Measurements from ENCODE around the gene ANKDD1A.
A peak's percentile ranks its signal among the peaks of the same experiment; 100 is the strongest.

Gene ANKDD1A

DNA sequence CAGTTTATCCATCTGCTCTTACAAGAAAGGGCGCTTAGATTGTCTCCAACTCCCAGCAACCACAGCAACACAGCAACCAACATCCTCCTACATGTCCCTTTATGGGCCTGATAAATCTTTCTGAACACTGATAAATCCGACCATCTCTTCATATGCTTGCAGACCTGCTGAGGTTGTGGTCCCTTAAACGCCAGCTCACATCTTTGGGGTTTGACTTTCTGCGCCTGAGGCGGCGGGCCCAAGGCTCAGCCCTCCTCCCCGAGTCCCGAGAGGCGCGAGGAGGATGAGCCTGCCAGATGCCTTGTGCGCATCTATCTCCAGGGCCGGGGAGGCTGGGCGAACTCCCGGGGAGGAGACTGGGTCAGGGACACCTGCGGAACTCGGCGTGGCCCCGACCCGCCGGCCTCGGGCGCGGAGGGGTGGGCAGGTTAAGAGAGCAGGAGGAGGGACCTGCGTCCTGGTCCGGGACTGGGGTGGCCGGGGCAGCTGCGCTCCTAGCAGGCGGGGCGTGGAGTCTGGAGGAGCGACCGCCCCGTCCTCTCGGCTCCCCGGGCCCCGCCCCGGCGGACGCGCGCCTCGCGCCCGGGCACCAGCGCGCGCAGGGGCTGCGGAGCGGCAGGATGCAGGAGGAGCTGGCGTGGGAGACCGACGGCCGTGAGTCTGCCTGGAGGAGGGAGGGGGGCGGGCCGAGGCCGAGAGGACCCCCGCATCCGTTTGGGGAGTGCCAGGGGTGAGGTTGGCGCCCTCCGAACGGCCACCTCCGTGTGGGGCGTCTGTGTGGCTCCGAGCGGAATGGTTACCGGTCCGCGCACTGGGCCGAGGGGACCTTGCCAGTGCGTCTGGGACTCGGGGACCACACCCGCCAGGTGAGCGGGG is at the start of gene ANKDD1A:
ANKDD1A (plus strand) TSS at position 592 of the 876 bp plus-strand sequence; CDS start at position 621, 29 bp downstream.
- peak; percentile 42 for DNase-seq
- in situ Hi-C loops (cut with MboI; ENCODE audit: low pct_unique_long_range_greater_than_20kb, low sequenced_read_pairs): no loop called here

DNA sequence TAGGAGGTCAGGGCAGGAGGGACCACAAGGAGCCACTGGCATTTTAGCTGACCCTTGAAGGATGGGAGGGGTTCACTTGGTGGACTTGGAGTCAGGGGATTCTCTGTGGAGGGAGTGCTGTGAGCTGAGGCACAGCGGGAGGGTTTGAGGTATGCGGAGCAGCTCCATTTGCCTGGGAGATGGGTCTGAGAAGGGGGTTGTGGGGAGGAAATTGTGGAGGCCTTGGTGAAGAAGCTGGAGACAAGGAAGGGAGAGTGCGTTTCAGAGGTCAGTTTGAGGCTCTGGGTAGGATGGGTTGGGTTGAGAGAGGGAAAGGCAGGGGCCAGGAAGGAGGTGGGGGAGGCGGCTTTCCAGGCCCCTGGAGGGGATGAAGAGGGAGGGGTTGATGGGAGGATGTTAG is 49.7 kb upstream of the ANKDD1A start:
- DNase-seq: no peak
- in situ Hi-C loops (cut with MboI; ENCODE audit: low pct_unique_long_range_greater_than_20kb, low sequenced_read_pairs): no loop called here

DNA sequence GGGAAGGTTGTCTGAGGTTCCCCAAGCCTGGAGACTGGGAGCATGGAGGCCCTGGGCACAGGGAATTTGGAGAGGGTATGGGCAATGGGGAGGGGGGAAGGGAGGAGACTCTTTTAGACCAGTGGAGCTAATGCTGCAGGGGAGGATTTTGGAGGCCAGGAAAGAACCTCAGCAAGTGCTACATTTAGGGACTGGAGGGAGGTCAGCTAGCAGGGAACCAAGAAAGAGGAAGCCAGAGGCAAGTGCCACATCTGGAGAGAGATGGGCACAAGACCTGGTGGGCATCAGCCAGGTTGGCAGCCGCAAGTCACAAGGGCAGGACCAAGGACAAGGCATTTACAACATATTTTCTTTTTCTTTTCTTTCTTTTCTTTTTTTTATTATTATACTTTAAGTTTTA is 49.3 kb upstream of the ANKDD1A start:
- no peak for DNase-seq
- in situ Hi-C loops (cut with MboI; ENCODE audit: low pct_unique_long_range_greater_than_20kb, low sequenced_read_pairs): no loop called here

DNA sequence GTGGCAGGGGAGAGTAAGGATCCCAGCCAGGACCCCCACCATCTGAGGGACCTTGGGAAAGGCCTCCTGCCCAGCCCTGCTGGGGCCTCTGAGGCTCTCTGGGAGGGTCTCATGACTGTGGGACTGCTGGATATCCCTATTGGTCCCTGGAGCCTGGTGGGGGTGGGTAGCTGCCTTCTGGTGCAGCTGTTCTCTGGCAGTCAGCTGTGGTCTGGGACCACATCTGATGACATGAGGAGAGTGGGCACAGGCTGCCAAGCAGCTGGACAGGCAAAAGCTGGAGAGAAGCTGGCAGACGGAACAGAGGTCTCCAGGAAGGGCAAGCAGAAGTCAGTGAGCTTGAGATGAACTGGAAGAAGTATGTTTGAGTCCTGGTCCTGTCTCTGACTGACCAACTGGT is 47.6 kb upstream of the ANKDD1A start:
- in situ Hi-C loops (cut with MboI; ENCODE audit: low pct_unique_long_range_greater_than_20kb, low sequenced_read_pairs): no loop called here
- DNase-seq: no peak

DNA sequence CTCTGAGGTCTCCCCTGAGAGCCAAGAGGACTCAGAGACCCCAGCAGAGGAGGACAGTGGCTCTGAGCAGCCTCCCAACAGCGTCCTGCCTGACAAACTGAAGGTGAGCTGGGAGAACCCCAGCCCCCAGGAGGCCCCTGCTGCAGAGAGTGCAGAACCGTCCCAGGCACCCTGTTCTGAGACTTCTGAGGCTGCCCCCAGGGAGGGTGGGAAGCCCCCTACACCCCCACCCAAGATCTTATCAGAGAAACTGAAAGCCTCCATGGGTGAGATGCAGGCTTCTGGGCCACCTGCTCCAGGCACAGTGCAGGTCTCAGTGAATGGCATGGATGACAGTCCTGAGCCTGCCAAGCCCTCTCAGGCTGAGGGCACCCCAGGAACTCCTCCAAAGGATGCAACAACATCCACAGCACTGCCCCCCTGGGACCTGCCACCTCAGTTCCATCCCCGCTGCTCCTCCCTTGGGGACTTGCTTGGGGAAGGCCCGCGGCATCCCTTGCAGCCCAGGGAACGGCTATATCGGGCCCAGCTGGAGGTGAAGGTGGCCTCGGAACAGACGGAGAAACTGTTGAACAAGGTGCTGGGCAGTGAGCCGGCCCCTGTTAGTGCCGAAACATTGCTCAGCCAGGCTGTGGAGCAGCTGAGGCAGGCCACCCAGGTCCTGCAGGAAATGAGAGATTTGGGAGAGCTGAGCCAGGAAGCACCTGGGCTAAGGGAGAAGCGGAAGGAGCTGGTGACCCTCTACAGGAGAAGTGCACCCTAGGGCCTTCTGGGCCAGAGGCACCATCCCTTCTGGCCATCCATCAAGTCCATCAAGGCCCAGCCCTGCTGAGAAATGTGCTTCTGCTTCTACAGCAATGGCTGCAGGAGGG is 46.3 kb upstream of the ANKDD1A start:
- in situ Hi-C loops (cut with MboI; ENCODE audit: low pct_unique_long_range_greater_than_20kb, low sequenced_read_pairs): no loop called here
- no peak for DNase-seq

DNA sequence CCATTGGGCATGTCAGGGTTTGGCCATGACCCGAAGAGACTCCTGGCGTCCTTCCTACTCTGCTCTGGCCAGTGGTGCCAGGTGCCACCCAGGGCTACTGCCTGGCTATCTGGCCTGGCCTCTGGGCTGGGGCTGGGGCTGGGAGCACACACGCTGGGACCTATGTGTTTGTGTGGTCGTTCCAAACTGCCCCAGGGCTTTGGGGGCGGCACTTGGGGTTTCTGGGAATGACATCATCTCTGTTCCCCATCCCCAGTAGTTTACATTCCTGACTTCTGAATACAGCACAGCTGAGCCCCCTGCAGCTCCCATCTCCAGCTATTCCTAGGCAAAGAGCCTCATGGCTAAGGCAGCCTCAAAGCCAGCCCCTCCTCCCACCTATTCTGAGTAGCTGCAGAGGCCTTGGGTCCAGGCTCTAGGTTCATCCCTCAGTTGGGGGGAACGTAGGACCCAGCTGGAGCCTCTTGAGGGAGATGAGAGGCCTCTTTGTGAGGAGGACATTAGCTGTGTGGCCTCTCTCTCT is 45.6 kb upstream of the ANKDD1A start:
- in situ Hi-C loops (cut with MboI; ENCODE audit: low pct_unique_long_range_greater_than_20kb, low sequenced_read_pairs): no loop called here
- no peak for DNase-seq

DNA sequence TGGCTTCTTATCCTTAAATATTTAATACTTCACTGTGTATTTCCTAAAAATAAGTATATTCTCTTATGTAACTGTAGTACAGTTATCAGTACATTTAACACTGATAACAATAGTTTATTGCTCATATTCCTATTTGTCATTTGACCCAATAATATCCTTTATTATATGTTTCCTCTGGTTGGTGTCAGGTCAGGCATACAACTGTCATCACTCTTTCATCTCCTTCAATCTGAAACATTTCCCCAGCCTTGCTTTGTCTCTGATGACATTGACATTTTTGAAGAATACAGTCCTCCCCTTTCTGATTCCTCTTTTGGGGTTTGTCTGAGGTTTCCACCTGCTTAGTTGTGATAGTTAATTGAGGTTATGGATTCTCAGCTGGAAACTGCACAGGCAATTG is 42.2 kb upstream of the ANKDD1A start:
- in situ Hi-C loops (cut with MboI; ENCODE audit: low pct_unique_long_range_greater_than_20kb, low sequenced_read_pairs): no loop called here
- no peak for DNase-seq

DNA sequence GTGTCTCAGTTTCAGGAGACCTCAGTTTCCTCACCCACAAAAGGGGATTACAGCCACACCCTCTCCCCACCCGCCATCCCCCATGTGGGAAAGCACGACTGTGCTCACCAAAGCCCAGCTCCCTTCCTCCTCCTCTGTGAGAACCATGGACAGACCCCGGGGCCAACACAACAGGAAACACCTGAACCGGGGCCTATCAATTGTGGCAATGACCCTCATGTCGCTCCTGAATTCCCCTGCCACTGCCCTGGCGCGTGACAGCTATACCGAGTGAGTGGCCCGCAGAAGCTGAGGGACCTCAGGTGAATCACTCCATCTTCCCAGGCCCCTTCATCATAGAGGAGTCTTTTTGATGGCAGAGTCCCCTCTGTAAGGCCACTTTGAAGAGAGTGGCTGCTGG is 41.3 kb upstream of the ANKDD1A start:
- in situ Hi-C loops (cut with MboI; ENCODE audit: low pct_unique_long_range_greater_than_20kb, low sequenced_read_pairs): no loop called here
- no peak for DNase-seq

DNA sequence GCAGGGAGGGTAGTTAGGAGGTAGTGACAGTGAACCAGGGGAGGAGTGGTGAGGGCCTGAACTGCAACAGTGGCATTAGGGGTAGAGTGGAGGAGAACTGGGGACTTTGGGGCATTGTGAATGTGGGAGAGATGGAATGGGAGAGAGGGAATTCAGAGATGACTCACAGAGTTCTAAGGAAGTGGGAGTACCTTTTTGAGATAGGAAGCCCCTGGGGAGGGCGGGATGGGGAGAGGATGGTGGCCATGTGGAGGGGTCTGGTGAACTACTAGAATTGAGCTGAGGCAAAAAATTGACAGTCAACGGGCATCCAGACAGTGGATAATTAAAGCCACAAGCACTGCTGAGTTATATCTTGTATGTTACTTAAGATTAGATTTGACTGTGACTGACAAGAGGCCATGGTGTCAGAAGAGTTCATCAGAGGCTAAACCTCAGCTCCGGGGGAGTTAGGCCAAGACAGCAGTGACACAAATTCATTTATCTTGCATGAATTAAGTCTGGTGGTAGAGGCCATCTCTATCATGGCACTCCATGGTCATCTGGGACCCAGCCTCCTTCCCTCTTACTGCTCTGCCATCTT is 36.0 kb upstream of the ANKDD1A start:
- in situ Hi-C loops (cut with MboI; ENCODE audit: low pct_unique_long_range_greater_than_20kb, low sequenced_read_pairs): no loop called here

DNA sequence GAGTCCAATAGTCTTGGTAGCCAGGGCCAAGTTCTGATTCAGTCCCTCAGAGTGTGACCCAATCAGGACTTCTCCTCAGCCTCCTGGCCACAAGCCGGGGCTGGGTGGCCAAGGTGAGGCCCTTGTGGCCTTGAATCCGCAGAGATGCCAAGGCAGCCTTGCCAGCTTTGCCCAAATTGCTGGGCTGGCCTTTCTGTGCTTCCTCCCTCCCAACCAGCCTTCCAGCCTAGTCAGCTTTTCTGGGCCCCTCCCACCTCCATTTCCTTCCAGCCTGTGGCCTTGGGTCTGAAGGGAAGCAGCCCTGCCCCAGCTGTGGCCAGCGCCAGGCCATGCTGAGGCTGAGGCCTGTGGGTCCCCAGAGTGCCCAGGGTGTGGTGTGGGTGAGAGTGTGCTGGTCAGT is 34.3 kb upstream of the ANKDD1A start:
- DNase-seq: peak; percentile 50
- in situ Hi-C loops (cut with MboI; ENCODE audit: low pct_unique_long_range_greater_than_20kb, low sequenced_read_pairs): no loop called here

More for the DNA sequence above, 36.0 kb upstream of the ANKDD1A start:
- no peak for DNase-seq

DNA sequence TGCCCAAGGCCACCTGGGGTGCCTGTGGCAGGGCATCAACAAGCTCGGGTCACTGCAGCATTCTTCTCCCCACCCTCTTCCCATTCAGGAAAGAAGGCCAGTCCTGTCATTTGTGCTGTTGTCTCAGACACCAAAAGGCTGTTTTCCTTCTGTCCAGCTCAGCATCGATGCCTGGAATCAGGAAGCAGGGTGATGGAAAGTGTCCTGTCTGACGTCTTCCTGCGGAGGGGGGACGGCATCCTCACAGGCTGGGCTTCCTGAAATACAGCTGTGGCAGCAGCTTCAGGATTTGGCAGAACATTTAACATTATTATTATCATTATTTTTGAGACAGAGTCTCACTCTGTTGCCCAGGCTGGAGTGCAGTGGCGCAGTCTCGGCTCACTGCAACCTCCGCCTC is 33.0 kb upstream of the ANKDD1A start:
- no peak for DNase-seq
- in situ Hi-C loops (cut with MboI; ENCODE audit: low pct_unique_long_range_greater_than_20kb, low sequenced_read_pairs): no loop called here

DNA sequence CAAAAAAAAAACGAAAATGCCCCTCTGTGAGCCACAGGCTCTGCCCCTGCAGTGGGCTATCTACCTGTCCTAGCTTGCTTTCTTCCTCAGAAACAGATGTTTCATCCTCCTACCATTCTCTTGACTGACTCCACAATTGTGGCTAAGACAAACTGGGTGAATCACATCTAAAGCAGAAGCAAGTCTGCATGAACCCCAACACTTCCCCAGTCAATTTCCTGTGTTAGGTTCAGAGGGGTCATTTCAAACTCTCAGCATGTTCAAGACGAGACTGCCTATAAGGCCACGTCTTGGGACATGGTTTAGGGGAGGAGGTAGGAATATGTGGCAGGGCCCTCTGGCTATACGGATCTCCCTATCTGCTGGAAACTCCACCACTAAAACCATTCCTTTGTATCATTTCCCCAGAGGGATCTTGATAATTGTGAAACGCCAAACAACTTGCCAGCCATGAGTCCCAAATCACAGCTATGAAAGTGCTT is 28.6 kb upstream of the ANKDD1A start:
- in situ Hi-C loops (cut with MboI; ENCODE audit: low pct_unique_long_range_greater_than_20kb, low sequenced_read_pairs): no loop called here
- DNase-seq: peak; percentile 59

DNA sequence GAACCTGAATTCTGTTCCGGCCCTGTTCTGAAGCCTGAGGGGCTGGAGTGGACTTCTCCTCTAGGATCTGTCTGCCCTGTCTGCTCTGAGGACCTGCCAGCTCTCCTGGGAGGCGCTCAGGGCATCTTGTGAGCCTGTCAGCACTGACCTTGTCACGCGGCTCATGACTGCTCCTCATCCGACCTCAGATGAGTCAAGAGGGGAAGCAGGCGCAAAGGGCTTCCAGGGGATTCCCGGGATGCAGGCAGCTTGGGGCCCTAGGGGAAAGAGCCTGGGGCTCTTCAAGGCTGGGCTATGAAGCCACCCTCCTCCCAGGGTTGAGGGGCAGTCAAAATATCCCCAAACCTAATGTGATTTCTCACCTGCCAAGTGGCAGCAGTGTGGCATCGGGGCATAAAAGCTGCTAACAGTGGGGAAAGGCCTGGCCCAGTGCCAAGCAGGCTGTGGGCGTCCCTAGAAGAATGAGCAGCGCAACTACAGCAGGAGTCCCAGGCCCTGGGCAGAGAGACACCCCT is 27.6 kb upstream of the ANKDD1A start:
- peak; percentile 49 for DNase-seq
- in situ Hi-C loops (cut with MboI; ENCODE audit: low pct_unique_long_range_greater_than_20kb, low sequenced_read_pairs): no loop called here

DNA sequence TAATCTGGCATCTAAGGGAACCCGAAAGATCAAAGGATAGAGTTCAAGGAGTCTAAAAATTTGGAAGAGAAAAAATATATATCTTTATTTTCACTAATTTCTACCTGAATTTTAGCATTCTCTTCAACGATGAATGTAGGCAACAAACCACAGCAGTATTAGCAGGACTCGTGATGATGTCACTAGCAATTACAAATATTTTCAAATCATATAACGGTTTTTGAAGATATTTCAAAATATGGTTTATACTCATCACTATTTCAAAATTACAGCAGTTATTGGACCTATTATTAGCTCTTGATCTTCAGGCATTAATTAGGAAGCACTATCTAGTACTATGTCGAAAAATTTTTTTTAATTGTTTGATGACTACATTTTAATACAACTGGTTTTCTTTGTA is 27.0 kb upstream of the ANKDD1A start:
- DNase-seq: no peak
- in situ Hi-C loops (cut with MboI; ENCODE audit: low pct_unique_long_range_greater_than_20kb, low sequenced_read_pairs): no loop called here

DNA sequence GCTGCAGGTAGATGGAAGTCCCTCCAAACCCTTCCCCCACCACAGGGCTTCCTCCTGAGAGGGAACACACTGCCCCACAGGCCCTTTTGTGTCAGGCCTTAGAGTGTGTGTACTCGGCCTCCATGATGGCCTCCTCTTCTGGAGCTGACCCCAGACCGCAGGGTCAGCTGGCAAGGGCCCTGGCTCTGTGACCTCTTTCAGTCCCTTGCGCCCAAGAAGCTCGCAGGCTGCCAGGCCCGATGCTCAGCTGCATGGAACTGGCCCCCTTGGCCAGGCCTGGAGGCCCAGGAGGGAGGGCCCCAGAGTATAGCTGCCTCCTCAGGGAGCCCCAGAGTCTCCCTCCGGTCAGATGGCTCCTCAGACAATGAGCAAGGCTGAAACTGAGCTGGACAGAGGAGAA is 23.4 kb upstream of the ANKDD1A start:
- DNase-seq: no peak
- in situ Hi-C loops (cut with MboI; ENCODE audit: low pct_unique_long_range_greater_than_20kb, low sequenced_read_pairs): no loop called here

DNA sequence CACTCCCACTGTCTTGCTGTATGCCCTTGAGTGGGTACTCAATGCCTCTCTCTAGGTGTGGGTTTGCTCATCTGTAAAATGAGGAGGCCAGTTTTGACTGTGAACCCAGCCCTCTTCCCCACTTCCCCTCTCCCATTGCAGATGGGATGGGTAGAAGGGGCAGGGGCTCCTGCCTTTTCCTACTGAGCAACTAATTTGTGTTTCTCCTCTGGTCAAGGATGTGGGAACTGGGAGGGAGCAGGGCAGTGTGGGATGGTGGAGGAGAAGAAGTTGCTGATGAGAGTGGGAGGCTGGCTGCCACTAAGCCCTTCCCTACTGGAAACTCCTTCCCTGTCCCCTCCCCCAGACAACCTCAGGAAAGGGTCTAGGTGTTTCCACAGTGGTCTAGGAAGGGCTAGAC is 20.1 kb upstream of the ANKDD1A start:
- no peak for DNase-seq
- in situ Hi-C loops (cut with MboI; ENCODE audit: low pct_unique_long_range_greater_than_20kb, low sequenced_read_pairs): no loop called here

DNA sequence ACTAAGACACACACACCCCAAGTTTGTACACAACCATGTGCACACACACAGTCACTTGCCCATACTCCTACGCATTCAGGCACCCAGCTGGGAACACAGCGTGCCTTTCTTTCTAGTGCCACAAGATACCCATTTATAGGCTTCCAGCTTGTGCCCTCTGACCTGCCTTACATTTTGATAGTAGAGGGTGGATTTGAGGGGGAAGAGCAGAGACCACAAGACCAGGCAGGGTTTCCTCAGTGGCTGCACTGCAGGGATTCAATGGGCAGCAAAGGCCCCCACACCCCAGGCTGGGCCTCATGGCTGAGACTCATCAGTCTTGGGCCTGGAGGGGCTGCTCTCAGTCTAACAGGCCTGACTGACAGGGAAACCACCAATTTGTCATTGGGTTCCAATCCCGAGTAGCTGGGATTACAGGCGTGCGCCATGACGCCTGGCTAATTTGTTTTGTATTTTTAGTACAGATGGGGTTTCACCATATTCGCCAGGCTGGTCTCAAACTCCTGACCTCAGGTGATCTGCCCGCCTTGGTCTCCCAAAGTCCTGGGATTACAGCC is 18.8 kb upstream of the ANKDD1A start:
- peak; percentile 73 for DNase-seq

DNA sequence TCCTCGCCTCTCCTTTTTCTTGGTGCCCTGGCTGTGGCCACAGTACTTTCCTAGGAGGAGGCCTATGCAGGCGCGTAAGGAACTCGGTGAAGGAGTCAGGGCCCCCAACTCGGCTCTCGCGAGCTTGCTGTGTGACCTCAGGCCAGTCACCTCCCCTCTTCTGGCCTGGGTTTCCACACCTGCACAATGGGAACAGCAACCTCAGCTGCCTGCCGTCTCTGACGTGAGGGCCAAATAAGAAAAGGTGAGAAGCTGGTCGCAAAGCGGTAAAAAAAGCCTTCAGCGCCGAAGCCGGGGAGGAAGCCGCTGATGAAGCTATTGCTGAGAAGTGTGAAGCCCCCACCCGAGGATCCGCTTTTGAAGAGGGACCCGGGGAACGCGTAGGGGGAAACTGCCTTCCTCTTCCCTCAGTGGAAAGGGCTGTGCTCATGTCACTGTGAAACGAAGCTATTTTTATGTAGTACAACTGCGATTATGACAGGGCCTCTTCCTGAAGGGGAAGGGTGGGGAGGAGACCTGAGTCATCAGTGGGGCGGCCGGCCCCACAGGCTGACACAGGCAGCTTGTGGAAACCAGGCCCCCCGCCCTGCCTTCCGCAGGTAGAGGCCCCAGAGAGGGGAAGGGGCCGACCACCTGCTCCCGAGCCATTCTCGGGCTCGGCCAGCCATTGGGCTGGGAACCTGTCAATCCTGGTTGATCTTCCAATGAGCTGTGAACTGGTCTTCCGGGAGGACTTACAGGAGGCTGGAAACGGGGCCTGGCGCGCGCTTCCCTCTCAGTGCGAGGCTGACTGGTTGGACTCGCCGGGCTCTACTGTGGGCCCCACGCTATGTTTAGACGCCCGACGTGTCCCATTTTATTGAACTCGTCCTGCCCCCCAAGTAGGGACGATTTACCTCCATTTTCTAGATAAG is 18.0 kb upstream of the ANKDD1A start:
- DNase-seq: peak; percentile 100
- in situ Hi-C loops (cut with MboI; ENCODE audit: low pct_unique_long_range_greater_than_20kb, low sequenced_read_pairs): no loop called here

More for the DNA sequence above, 18.8 kb upstream of the ANKDD1A start:
- in situ Hi-C loops (cut with MboI; ENCODE audit: low pct_unique_long_range_greater_than_20kb, low sequenced_read_pairs): no loop called here

Measured in KBM-7 (cell line).